Esophagus squamous epithelium (tissue), 4 donors: ENCODE measurements around the gene SNCAIP.

Experiments
- CTCF ChIP-seq, 6 experiments: fragments of 450-650 bp in 4 of 6; fragments of 200-600 bp in 2 of 6; sonication (generic) in 2 of 6; IDR thresholded peaks; one replicate each; pipeline ENCODE4 v1.5.1; 2016 to 2019; ENCODE audit warnings: antibody characterized with exemption in 6 of 6, mild to moderate bottlenecking in 4 of 6, moderate library complexity in 4 of 6
- POLR2A ChIP-seq, 4 donors: fragments of 450-650 bp; IDR thresholded peaks; one replicate each; pipeline ENCODE4 v1.6.1; 2017; ENCODE audit warnings: antibody characterized with exemption in 4 of 4, mild to moderate bottlenecking in 4 of 4, moderate library complexity in 3 of 4

GRCh38 chr5:122500245-122501088 is 188.4 kb downstream of the SNCAIP start:
- TF ChIP-seq CTCF (IDR thresholded peaks at IDR 0.05) (peak in 1 of 6 experiments; percentile 20), POLR2A (IDR thresholded peaks at IDR 0.05) (no peak)
